ENCODE measurements around the gene INSM2. TPM values are rescaled to one million over a fixed set of nuclear protein-coding genes. Genes with fewer than 3 reads are reported as not detected.
A peak's percentile ranks its signal among the peaks of the same experiment; 100 is the strongest.

INSM2 gene
- total RNA-seq (1 to 10 TPM in 1 of 2 donors, under 1 TPM in 1; 0.17 to 1.5 TPM), polyA plus RNA-seq (ENCODE audit: insufficient read length in 2 of 2) (under 1 TPM; 0.32 to 0.44 TPM)
- long read RNA-seq, donor 1, partial matches to known transcripts: 0 of 1 reads
- long read RNA-seq, donor 1, other reads (novel, unspliced or antisense): 0 of 1 reads
- long read RNA-seq, donor 2: 0 reads
- long read RNA-seq, donor 3: 0 reads
- long read RNA-seq, donor 4: 0 reads

- Histone ChIP-seq H3K9me3 (ENCODE audit: control insufficient read depth, insufficient read depth, low read length) (no peaks in the 10 kb centered on the region), H3K36me3 (ENCODE audit: control insufficient read depth, insufficient read depth, low read length) (no peaks in the 10 kb centered on the region), H3K4me3 (ENCODE audit: low read depth, low read length) (peak within 1 kb of the TSS; percentile 39), H3K27me3 (ENCODE audit: control insufficient read depth, insufficient read depth, low read length) (peaks cover 57% of the 10 kb centered on the region), H3K27ac (ENCODE audit: low read depth, low read length) (no peak within 1 kb of the TSS), H3K4me1 (ENCODE audit: control insufficient read depth, insufficient read depth, low read length) (peaks cover 19% of the 10 kb centered on the region)
- WGBS (ENCODE audit: insufficient coverage): under 1% methylated on average over 100 of the region's 100 CpGs
- DNase-seq (ENCODE audit: low read depth in 4 of 6, low spot score in 6 of 6): peak in 5 of 6 donors; percentile 29 to 92 (median 64)
These were observed at the start of gene INSM2 for GRCh38 chr14:35533357-35534207. Gene INSM2 (plus strand): TSS chr14:35534164. CDS start chr14:35534253, 89 bp downstream.

- Histone ChIP-seq H3K27me3 (ENCODE audit: control insufficient read depth, insufficient read depth, low read length) (no peaks in the 10 kb centered on the region), H3K4me3 (ENCODE audit: low read depth, low read length) (no peak overlapping the region), H3K27ac (ENCODE audit: low read depth, low read length) (no peak overlapping the region), H3K9me3 (ENCODE audit: control insufficient read depth, insufficient read depth, low read length) (no peaks in the 10 kb centered on the region), H3K4me1 (ENCODE audit: control insufficient read depth, insufficient read depth, low read length) (no peaks in the 10 kb centered on the region), H3K36me3 (ENCODE audit: control insufficient read depth, insufficient read depth, low read length) (no peaks in the 10 kb centered on the region)
- DNase-seq (ENCODE audit: low read depth in 4 of 6, low spot score in 6 of 6): no peak
These were observed 41.4 kb upstream of the INSM2 start for GRCh38 chr14:35492569-35493014.

- DNase-seq (ENCODE audit: low read depth in 4 of 6, low spot score in 6 of 6): no peak
- H3K9me3 ChIP-seq (ENCODE audit: control insufficient read depth, insufficient read depth, low read length): no peaks in the 10 kb centered on the region
- no peak overlapping the region for H3K27ac ChIP-seq (ENCODE audit: low read depth, low read length)
- no peaks in the 10 kb centered on the region for H3K36me3 ChIP-seq (ENCODE audit: control insufficient read depth, insufficient read depth, low read length)
- no peaks in the 10 kb centered on the region for H3K4me1 ChIP-seq (ENCODE audit: control insufficient read depth, insufficient read depth, low read length)
- no peaks in the 10 kb centered on the region for H3K27me3 ChIP-seq (ENCODE audit: control insufficient read depth, insufficient read depth, low read length)
- H3K4me3 ChIP-seq (ENCODE audit: low read depth, low read length): no peak overlapping the region
These were observed 38.7 kb upstream of the INSM2 start for GRCh38 chr14:35495278-35495677.

- no peak overlapping the region for H3K27ac ChIP-seq (ENCODE audit: low read depth, low read length)
- DNase-seq (ENCODE audit: low read depth in 4 of 6, low spot score in 6 of 6): no peak
- no peaks in the 10 kb centered on the region for H3K36me3 ChIP-seq (ENCODE audit: control insufficient read depth, insufficient read depth, low read length)
- H3K4me3 ChIP-seq (ENCODE audit: low read depth, low read length): no peak overlapping the region
- WGBS (ENCODE audit: insufficient coverage): 100% methylated on average over 2 of the region's 2 CpGs
- no peaks in the 10 kb centered on the region for H3K27me3 ChIP-seq (ENCODE audit: control insufficient read depth, insufficient read depth, low read length)
- H3K4me1 ChIP-seq (ENCODE audit: control insufficient read depth, insufficient read depth, low read length): no peaks in the 10 kb centered on the region
- no peaks in the 10 kb centered on the region for H3K9me3 ChIP-seq (ENCODE audit: control insufficient read depth, insufficient read depth, low read length)
These were observed 34.8 kb upstream of the INSM2 start for GRCh38 chr14:35499180-35499579.

GRCh38 chr14:35503646-35504045 is 30.3 kb upstream of the INSM2 start:
- no peaks in the 10 kb centered on the region for H3K27me3 ChIP-seq (ENCODE audit: control insufficient read depth, insufficient read depth, low read length)
- H3K36me3 ChIP-seq (ENCODE audit: control insufficient read depth, insufficient read depth, low read length): no peaks in the 10 kb centered on the region
- no peaks in the 10 kb centered on the region for H3K9me3 ChIP-seq (ENCODE audit: control insufficient read depth, insufficient read depth, low read length)
- no peak for DNase-seq (ENCODE audit: low read depth in 4 of 6, low spot score in 6 of 6)
- H3K27ac ChIP-seq (ENCODE audit: low read depth, low read length): no peak overlapping the region
- no peaks in the 10 kb centered on the region for H3K4me1 ChIP-seq (ENCODE audit: control insufficient read depth, insufficient read depth, low read length)
- H3K4me3 ChIP-seq (ENCODE audit: low read depth, low read length): no peak overlapping the region
- WGBS (ENCODE audit: insufficient coverage): 0% methylated on average over 1 of the region's 3 CpGs

GRCh38 chr14:35504260-35504659 is 29.7 kb upstream of the INSM2 start:
- Histone ChIP-seq H3K4me1 (ENCODE audit: control insufficient read depth, insufficient read depth, low read length) (no peaks in the 10 kb centered on the region), H3K27ac (ENCODE audit: low read depth, low read length) (no peak overlapping the region), H3K27me3 (ENCODE audit: control insufficient read depth, insufficient read depth, low read length) (no peaks in the 10 kb centered on the region), H3K4me3 (ENCODE audit: low read depth, low read length) (no peak overlapping the region), H3K36me3 (ENCODE audit: control insufficient read depth, insufficient read depth, low read length) (no peaks in the 10 kb centered on the region), H3K9me3 (ENCODE audit: control insufficient read depth, insufficient read depth, low read length) (no peaks in the 10 kb centered on the region)
- no peak for DNase-seq (ENCODE audit: low read depth in 4 of 6, low spot score in 6 of 6)
- 67% methylated on average over 1 of the region's 1 CpG for WGBS (ENCODE audit: insufficient coverage)

- no peak for DNase-seq (ENCODE audit: low read depth in 4 of 6, low spot score in 6 of 6)
- H3K27me3 ChIP-seq (ENCODE audit: control insufficient read depth, insufficient read depth, low read length): no peaks in the 10 kb centered on the region
- no peak overlapping the region for H3K4me3 ChIP-seq (ENCODE audit: low read depth, low read length)
- H3K27ac ChIP-seq (ENCODE audit: low read depth, low read length): no peak overlapping the region
- 100% methylated on average over 3 of the region's 6 CpGs for WGBS (ENCODE audit: insufficient coverage)
- no peaks in the 10 kb centered on the region for H3K36me3 ChIP-seq (ENCODE audit: control insufficient read depth, insufficient read depth, low read length)
- no peaks in the 10 kb centered on the region for H3K9me3 ChIP-seq (ENCODE audit: control insufficient read depth, insufficient read depth, low read length)
- no peaks in the 10 kb centered on the region for H3K4me1 ChIP-seq (ENCODE audit: control insufficient read depth, insufficient read depth, low read length)
These were observed 27.5 kb upstream of the INSM2 start for GRCh38 chr14:35506461-35506860.

- H3K27ac ChIP-seq (ENCODE audit: low read depth, low read length): no peak overlapping the region
- H3K4me3 ChIP-seq (ENCODE audit: low read depth, low read length): no peak overlapping the region
- no peaks in the 10 kb centered on the region for H3K4me1 ChIP-seq (ENCODE audit: control insufficient read depth, insufficient read depth, low read length)
- DNase-seq (ENCODE audit: low read depth in 4 of 6, low spot score in 6 of 6): no peak
- H3K27me3 ChIP-seq (ENCODE audit: control insufficient read depth, insufficient read depth, low read length): no peaks in the 10 kb centered on the region
- no peaks in the 10 kb centered on the region for H3K9me3 ChIP-seq (ENCODE audit: control insufficient read depth, insufficient read depth, low read length)
- H3K36me3 ChIP-seq (ENCODE audit: control insufficient read depth, insufficient read depth, low read length): no peaks in the 10 kb centered on the region
These were observed 27.0 kb upstream of the INSM2 start for GRCh38 chr14:35506927-35507326.

- H3K9me3 ChIP-seq (ENCODE audit: control insufficient read depth, insufficient read depth, low read length): no peaks in the 10 kb centered on the region
- DNase-seq (ENCODE audit: low read depth in 4 of 6, low spot score in 6 of 6): peak in 1 of 6 donors; percentile 70
These were observed 24.1 kb upstream of the INSM2 start for GRCh38 chr14:35509846-35510245.

GRCh38 chr14:35512765-35513164 is 21.2 kb upstream of the INSM2 start:
- Histone ChIP-seq H3K4me1 (ENCODE audit: control insufficient read depth, insufficient read depth, low read length) (no peaks in the 10 kb centered on the region), H3K27me3 (ENCODE audit: control insufficient read depth, insufficient read depth, low read length) (no peaks in the 10 kb centered on the region), H3K4me3 (ENCODE audit: low read depth, low read length) (no peak overlapping the region), H3K9me3 (ENCODE audit: control insufficient read depth, insufficient read depth, low read length) (no peaks in the 10 kb centered on the region), H3K36me3 (ENCODE audit: control insufficient read depth, insufficient read depth, low read length) (no peaks in the 10 kb centered on the region), H3K27ac (ENCODE audit: low read depth, low read length) (no peak overlapping the region)
- 91% methylated on average over 4 of the region's 4 CpGs for WGBS (ENCODE audit: insufficient coverage)
- DNase-seq (ENCODE audit: low read depth in 4 of 6, low spot score in 6 of 6): no peak

More at GRCh38 chr14:35509846-35510245, 24.1 kb upstream of the INSM2 start:
- H3K4me3 ChIP-seq (ENCODE audit: low read depth, low read length): no peak overlapping the region
- no peaks in the 10 kb centered on the region for H3K36me3 ChIP-seq (ENCODE audit: control insufficient read depth, insufficient read depth, low read length)
- H3K4me1 ChIP-seq (ENCODE audit: control insufficient read depth, insufficient read depth, low read length): no peaks in the 10 kb centered on the region
- no CpG with 5 or more reads among the region's 2 CpGs for WGBS (ENCODE audit: insufficient coverage)
- H3K27me3 ChIP-seq (ENCODE audit: control insufficient read depth, insufficient read depth, low read length): no peaks in the 10 kb centered on the region
- H3K27ac ChIP-seq (ENCODE audit: low read depth, low read length): no peak overlapping the region
